HG02759 (cell line): ENCODE data around the gene BMP3.

ENCODE experiments used
- ATAC-seq: cut with Tn5 transposase; IDR thresholded peaks from one replicate; pipeline ENCODE4 v1.9.1; 2021; ENCODE audit warnings: mild to moderate bottlenecking, moderate library complexity; ENCODE audit not compliant: unreplicated experiment

Gene BMP3

GRCh38 chr4:81102107-81102506 is 71.6 kb downstream of the BMP3 start:
- no peak for ATAC-seq

GRCh38 chr4:81106150-81106549 is 75.6 kb downstream of the BMP3 start:
- ATAC-seq = no peak
